Esophagus muscularis mucosa (tissue), 4 donors: ENCODE measurements around the gene POC1A. TPM values are rescaled to one million over a fixed set of nuclear protein-coding genes. Genes with fewer than 3 reads are reported as not detected.

Experiments used
- DNase-seq: peaks from one replicate; pipeline ENCODE4 v3.0.0-alpha.2; 2017; ENCODE audit errors: extremely low spot score
- H3K27ac ChIP-seq, 4 donors: fragments of 200-600 bp; sonication (generic); replicated peaks in 1 of 4; 1 replicate in 3 of 4; 2 replicates in 1 of 4; pipeline ENCODE4 v1.5.1; 2016 to 2019; ENCODE audit warnings: mild to moderate bottlenecking in 1 of 4
- H3K27me3 ChIP-seq, 4 donors: fragments of 200-600 bp; sonication (generic); one replicate each; pipeline versions ENCODE4 v1.5.1 to v1.6.0; 2016 to 2019
- H3K36me3 ChIP-seq, 4 donors: fragments of 200-600 bp; sonication (generic); one replicate each; pipeline ENCODE4 v1.5.1; 2016 to 2019
- H3K4me1 ChIP-seq, 4 donors: fragments of 200-600 bp; sonication (generic); one replicate each; pipeline ENCODE4 v1.5.1; 2016 to 2019
- H3K4me3 ChIP-seq, 4 donors: fragments of 200-600 bp; sonication (generic); 1 replicate in 2 of 4; 2 replicates in 2 of 4; pipeline ENCODE4 v1.5.1; 2016 to 2019; ENCODE audit warnings: mild to moderate bottlenecking in 4 of 4, moderate library complexity in 1 of 4
- H3K9me3 ChIP-seq, 4 donors: fragments of 200-600 bp; sonication (generic); 1 replicate in 3 of 4; 2 replicates in 1 of 4; pipeline ENCODE4 v1.5.1; 2016 to 2019
- EP300 ChIP-seq: sonication (generic); formaldehyde crosslinking; IDR thresholded peaks from one replicate; pipeline ENCODE4 v1.6.1; 2017; ENCODE audit warnings: antibody characterized with exemption
- POLR2A ChIP-seq: fragments of 450-650 bp; IDR thresholded peaks from one replicate; pipeline ENCODE4 v1.6.1; 2017; ENCODE audit warnings: antibody characterized with exemption, moderate library complexity, mild to moderate bottlenecking, low read depth
- POLR2AphosphoS5 ChIP-seq, 2 donors: sonication (generic); formaldehyde crosslinking; IDR thresholded peaks; one replicate each; pipeline ENCODE4 v1.6.1; 2017; ENCODE audit warnings: antibody characterized with exemption in 2 of 2
- whole genome bisulfite sequencing: methylation state at CpG from one replicate; pipeline ENCODE4 v1.1.5; 2018; 5-methylcytosine and 5-hydroxymethylcytosine counted together
- intact Hi-C: fragments of 100-400 bp; cut with DNase I; formaldehyde crosslinking; loops from one replicate; pipeline ENCODE4 v1.15.1; 2023
- total RNA-seq, 4 donors: library from RNA; depleted of rRNA; stranded (reverse); fragments of >200 nt; gene quantifications; one replicate each; pipeline versions ENCODE4 v1.1.0 to v1.2.1, GENCODE V29; 2016
- TF ChIP-seq, protein P1 (sequence below), 3 experiments: fragments of 200-600 bp in 2 of 3; fragments of 450-650 bp in 1 of 3; sonication (generic) in 2 of 3; IDR thresholded peaks; one replicate each; pipeline ENCODE4 v1.5.1; 2017 to 2019; ENCODE audit warnings: antibody characterized with exemption in 3 of 3, mild to moderate bottlenecking in 2 of 3, moderate library complexity in 1 of 3

The POC1A gene
- total RNA-seq, 4 donors from 2014 or later = 0.71 to 2.1 (median 1.2) TPM

DNA sequence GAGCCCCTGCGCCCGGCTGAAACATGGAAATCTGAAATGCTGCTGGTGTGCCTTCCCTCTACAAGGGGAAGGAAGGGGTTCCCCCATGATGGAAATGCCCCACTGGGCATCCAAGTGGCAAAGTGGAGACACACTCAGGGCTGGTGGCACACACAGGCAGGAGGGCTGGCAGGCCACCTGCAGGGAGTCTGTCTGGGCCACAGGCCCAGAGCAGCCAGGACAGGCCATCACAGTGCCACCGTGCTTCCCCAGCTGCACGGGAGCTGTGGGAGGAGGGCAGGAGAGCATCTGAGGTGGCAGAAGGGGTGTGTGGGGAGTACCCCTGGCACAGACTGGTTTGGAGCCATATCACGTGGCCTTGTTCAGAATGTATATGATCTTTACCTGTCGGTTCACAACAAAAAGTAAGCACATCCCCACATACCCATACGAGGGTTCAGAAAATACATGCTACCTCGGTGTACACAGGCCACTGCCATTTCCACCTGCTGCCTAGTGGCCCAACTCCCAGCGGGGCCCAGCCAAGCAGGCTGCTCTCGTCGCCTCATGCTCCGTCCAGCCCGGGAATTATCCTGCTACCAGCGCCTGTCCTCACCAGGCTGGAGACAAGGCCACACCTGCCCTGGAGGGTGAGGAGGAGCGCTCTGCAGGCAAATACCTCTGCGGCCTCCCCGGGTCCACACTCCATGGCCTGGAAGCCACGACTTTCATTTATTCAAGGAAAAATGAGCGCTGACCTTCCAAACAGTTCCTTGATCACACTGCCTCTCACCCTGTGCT, 75.3 kb downstream of the POC1A start:
- DNase-seq = no peak
- H3K9me3 ChIP-seq = no peaks in the 10 kb centered on the region
- peaks cover 0 to 18% (median 11%) of the 10 kb centered on the region in 4 donors for H3K4me1 ChIP-seq
- intact Hi-C loops = no loop called here
- TF ChIP-seq POLR2AphosphoS5 (IDR thresholded peaks at IDR 0.05) = no peak
- TF ChIP-seq POLR2A = no peak
- TF ChIP-seq EP300 = no peak
- TF ChIP-seq, protein P1, sequence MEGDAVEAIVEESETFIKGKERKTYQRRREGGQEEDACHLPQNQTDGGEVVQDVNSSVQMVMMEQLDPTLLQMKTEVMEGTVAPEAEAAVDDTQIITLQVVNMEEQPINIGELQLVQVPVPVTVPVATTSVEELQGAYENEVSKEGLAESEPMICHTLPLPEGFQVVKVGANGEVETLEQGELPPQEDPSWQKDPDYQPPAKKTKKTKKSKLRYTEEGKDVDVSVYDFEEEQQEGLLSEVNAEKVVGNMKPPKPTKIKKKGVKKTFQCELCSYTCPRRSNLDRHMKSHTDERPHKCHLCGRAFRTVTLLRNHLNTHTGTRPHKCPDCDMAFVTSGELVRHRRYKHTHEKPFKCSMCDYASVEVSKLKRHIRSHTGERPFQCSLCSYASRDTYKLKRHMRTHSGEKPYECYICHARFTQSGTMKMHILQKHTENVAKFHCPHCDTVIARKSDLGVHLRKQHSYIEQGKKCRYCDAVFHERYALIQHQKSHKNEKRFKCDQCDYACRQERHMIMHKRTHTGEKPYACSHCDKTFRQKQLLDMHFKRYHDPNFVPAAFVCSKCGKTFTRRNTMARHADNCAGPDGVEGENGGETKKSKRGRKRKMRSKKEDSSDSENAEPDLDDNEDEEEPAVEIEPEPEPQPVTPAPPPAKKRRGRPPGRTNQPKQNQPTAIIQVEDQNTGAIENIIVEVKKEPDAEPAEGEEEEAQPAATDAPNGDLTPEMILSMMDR (IDR thresholded peaks at IDR 0.05) = no peak
- H3K27me3 ChIP-seq = no peaks in the 10 kb centered on the region
- no peaks in the 10 kb centered on the region for H3K36me3 ChIP-seq
- 94% methylated on average over 18 of the region's 19 CpGs for WGBS
- no peak overlapping the region for H3K27ac ChIP-seq
- H3K4me3 ChIP-seq = no peak overlapping the region

DNA sequence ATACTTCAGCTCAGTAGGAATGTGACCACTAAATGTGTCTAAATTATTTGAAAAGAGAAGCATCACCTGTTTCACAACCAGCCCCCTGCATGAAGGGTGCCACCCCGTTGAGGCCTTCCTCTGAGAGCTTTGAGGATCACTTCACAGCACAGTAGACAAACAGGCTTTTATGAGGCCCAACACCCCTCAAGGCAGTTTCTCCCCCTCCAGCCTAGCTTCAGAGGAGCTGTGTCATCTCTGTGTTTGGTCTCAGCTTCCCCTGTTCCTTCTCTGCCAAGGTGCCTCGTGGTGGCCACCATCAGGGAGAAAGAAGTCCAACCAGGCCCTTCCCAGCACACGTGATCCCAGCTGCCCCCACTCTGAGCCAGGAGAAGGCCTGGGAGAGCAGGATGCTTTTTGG, 76.3 kb downstream of the POC1A start:
- H3K27me3 ChIP-seq = no peaks in the 10 kb centered on the region
- H3K4me1 ChIP-seq = peaks cover 0 to 18% (median 11%) of the 10 kb centered on the region in 4 donors
- peak overlapping the region; percentile 34 to 64 (median 52) for H3K27ac ChIP-seq
- intact Hi-C loops = no loop called here
- no peak overlapping the region for H3K4me3 ChIP-seq
- TF ChIP-seq EP300 = no peak
- TF ChIP-seq, protein P1 (IDR thresholded peaks at IDR 0.05) = no peak
- no peak for TF ChIP-seq POLR2AphosphoS5 (IDR thresholded peaks at IDR 0.05)
- TF ChIP-seq POLR2A = no peak
- no peaks in the 10 kb centered on the region for H3K9me3 ChIP-seq
- 48% methylated on average over 3 of the region's 3 CpGs for WGBS
- no peaks in the 10 kb centered on the region for H3K36me3 ChIP-seq
- DNase-seq = no peak

DNA sequence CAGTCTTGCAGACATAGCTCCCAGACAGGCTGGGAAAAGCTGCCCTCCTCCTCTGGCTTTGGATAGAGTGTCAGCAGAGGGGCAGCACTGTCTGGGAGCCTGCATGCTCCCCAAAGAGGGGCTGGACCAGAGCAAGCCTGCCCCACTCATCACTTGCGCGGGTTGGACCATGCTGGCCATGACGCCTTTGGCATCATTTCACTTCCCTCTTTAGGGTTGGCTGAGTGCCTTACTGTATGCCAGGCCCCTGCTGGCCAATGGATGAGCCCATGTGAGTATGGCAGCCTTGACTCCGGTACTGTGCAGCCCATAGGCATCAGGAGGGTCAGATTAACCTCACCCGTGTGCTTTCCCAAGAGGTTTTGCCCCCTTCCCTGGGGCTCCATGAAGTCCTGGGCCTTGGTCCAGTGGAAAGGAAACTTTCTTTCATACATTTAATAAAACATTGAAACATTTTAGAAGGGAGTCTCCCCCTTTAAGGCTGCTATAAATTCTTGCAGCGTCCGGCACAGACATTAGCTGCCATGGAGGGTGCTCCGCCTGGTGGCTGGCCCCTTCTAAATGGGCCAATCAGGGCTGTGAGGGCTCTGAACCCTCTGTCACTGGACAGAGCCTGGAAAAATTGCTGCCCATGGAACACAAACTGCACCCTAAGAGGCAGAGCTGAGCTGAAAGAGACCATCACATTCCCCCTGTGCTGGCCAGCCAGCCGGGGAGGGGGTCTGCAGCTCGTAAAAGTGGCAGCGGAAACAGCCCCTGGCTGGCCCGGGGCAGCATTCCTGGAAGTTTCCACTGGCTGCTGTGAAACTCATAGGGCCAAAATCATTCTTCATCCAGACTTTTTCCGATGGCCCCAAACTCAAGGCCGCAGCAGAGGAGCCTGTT, 77.1 kb downstream of the POC1A start:
- H3K4me3 ChIP-seq = no peak overlapping the region
- peak overlapping the region; percentile 34 to 64 (median 52) for H3K27ac ChIP-seq
- TF ChIP-seq, protein P1 (IDR thresholded peaks at IDR 0.05) = peak; percentile 23 to 39 (median 25)
- TF ChIP-seq EP300 (no peak), POLR2AphosphoS5 (IDR thresholded peaks at IDR 0.05) (no peak), POLR2A (no peak)

DNA sequence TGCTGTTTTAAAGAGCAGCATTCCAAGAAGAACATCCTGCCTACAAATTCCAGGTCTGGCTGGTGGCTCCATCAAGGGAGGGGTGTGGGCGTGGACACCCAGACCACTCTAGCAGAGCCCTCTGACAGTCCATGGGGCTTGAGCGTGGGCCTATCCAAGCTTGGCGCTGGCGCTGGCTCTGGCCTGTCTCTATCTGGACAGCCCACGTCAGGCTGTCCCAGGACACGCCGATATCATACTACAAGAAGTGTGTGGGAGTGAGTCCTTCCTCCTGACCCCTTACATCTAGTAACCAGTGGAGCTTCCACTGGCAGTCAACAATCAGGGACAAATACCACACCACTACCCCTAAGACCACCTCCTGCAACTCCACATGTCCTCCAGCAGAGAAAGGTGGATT, 80.7 kb downstream of the POC1A start:
- intact Hi-C loops = no loop called here

More for the DNA sequence above, 77.1 kb downstream of the POC1A start:
- Histone ChIP-seq H3K4me1 (peaks cover 0 to 18% (median 11%) of the 10 kb centered on the region in 4 donors), H3K9me3 (no peaks in the 10 kb centered on the region), H3K27me3 (no peaks in the 10 kb centered on the region), H3K36me3 (no peaks in the 10 kb centered on the region)
- 63% methylated on average over 11 of the region's 14 CpGs for WGBS
- intact Hi-C loops = no loop called here
- DNase-seq = no peak

More for the DNA sequence above, 80.7 kb downstream of the POC1A start:
- TF ChIP-seq POLR2AphosphoS5 (IDR thresholded peaks at IDR 0.05) = no peak
- TF ChIP-seq, protein P1 (IDR thresholded peaks at IDR 0.05) = no peak
- no peak for TF ChIP-seq POLR2A
- TF ChIP-seq EP300 = no peak
- Histone ChIP-seq H3K4me3 (no peak overlapping the region), H3K4me1 (peaks cover 23 to 41% (median 32%) of the 10 kb centered on the region in 4 donors), H3K27me3 (no peaks in the 10 kb centered on the region), H3K36me3 (no peaks in the 10 kb centered on the region), H3K9me3 (no peaks in the 10 kb centered on the region), H3K27ac (no peak overlapping the region)
- 100% methylated on average over 2 of the region's 7 CpGs for WGBS
- no peak for DNase-seq
